C1 segment of cervical spinal cord (tissue), 14 donors: Measurements from ENCODE around the gene ABCC6.
A peak's percentile ranks its signal among the peaks of the same experiment; 100 is the strongest.
"Not testable (repeated sequence)": the region's sequence is repeated elsewhere in the genome, so short reads cannot be mapped to it uniquely, and the experiment has no call there.

Source experiments
- DNase-seq, 14 donors: peaks; one replicate each; lab custom pipeline; 2025; lab: John Stamatoyannopoulos, UW

The ABCC6 gene

DNA sequence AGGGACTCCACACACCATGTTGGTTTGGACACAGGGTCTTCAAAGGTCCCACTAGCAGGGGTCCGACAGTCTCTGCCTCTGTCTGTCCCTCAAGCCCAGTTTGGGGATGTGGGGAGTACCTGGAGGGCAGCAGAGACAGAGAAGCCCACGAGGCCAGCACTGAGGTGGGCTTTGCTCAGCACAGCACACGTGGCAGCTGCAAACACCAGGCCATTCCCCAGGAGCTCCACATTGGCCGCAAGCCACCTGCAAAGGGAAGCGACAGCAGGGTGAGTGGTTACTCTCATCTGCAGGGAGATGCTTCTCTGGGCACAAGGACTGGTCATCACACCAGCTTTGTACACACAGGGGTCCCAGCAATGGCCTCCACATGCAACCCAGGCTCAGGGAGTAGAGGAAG lies 62.0 kb downstream of the ABCC6 start:
- no peak for DNase-seq

DNA sequence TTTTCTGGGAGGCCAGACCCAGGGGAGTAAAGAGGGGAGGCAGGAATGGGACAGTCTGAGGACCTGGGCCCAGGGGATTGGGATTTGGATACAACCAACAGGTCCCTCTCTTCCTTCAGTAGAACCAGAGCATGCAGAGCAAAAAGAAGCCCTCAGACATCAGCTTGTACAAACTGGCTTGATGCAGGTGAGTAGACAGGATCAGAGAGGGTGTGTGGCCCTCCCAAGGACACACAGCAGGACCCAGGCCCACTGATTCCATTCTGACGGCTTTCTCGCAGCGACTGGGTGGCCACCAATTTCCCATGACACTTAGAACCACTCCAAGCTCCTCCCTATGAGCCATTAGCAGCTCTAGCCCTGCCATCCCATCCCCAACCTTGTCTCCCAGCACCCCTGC lies 63.6 kb downstream of the ABCC6 start:
- DNase-seq = no peak

DNA sequence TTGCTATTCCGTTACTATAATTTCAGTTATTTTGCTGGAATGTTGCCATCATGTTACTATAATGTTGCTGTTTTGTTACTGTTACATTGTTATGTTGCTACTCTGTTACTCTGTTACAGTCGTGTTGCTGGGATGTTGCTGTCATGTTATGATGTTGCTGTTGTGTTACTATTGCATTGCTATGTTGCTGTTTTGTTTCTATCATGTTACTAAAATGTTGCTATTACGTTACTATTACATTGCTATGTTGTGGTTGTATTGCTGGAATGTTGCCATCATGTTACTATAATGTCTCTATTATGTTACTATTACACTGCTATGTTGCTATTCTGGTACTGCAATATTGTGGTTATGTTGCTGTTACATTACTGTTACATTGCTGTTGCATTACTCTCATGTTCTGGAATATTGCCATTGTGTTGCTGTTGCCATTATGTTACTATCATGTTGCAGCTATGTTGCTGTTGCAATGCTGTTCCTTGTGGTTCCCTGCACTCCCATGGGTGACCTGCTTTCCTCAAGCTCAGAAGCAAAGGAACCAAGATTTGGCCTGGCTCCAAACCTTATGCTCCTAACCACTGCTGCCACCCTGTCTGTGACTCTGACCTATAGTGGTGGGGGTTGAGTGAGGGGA lies 64.4 kb downstream of the ABCC6 start:
- no peak for DNase-seq

DNA sequence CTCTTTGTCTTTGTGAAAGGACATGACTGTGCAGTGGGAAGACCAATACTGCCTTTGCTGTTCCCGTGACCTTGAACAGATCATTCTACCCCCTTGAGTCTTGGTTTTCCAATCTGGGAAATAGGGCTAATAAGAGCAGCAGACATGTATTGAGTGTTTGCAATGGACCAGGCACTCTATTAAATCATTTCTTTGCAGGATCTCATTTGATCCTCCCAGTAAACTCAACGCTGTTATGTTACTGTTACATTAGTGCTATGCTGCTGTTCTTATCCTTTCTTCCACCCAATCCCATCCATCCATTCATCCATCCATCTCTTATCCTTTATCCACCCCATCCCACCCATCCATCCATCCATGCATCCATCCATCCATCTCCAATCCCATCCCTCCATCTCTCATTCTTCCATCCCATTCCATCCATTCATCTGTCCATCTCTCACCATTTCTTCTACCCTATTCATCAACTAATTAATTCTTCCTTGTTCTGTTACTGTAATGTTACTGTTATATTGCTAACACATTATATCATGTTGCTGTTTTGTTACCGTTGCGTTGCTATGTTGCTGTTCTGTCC lies 65.1 kb downstream of the ABCC6 start:
- no peak for DNase-seq

DNA sequence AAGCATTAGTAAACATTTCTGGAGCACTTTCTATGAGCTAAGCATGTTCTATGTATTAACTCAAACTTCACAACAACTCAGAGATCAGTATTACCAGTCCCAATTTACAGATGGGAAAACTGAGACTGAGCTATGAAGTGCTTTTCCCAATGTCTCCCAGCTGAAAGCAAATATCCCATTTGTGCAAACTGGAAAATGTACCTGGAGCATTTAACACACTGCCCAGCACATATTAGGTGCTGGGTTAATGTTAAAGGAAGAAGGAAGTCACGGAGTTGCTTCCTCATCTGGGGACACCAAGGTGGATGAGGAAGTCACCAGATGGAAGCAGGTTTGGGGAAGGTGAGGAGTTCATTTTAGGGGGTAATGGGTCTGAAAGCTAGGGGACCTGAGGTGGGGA lies 66.1 kb downstream of the ABCC6 start:
- no peak for DNase-seq

DNA sequence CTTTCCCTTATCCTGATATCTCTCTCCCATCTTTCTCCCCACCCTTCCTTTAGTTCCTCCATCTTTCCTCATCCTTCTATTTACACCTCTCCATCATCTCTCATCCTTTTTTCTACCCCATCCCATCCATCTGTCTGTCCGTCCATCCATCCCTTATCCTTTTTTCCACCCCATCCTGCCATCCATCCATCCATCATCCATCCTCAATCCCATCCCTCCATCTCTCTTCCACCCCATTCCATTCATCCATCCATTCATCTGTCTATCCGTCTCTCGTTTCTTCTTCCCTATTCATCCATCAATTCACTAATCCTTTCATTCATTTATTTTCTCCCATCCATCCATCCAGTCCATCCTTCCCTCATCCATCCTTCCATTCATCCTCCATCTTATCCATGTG lies 68.1 kb downstream of the ABCC6 start:
- no peak for DNase-seq

DNA sequence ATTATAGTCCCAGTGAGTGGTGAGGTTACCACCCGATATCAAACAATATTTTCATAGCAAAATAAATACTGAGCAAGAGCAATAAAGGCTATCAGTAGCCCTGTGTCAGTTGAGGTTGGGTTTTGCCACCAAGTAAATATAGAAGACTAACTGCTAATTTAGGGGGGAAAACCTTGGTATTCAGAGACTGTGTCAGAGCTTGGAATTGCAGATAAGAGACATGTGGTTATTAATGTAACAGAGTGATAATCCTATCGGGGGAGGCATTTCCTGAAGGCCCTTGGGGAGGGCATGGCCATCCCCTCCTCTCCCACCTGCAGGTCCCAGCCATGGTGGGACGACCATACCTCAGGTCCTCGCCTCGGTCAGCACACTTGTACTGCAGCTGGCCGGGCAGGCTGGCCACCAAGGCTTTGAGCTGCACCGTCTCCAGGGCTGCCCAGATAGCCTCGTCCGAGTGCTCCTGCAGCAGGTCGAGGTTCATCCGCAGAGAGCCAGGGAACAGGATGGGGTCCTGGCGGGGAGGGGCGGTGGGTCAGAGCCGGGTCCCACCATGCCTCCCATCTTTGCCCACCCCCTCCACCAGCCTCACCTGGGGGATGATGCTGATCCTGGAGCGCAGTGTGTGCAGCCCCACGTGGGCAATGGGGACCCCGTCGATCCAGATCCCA lies 68.9 kb downstream of the ABCC6 start:
- DNase-seq = no peak

DNA sequence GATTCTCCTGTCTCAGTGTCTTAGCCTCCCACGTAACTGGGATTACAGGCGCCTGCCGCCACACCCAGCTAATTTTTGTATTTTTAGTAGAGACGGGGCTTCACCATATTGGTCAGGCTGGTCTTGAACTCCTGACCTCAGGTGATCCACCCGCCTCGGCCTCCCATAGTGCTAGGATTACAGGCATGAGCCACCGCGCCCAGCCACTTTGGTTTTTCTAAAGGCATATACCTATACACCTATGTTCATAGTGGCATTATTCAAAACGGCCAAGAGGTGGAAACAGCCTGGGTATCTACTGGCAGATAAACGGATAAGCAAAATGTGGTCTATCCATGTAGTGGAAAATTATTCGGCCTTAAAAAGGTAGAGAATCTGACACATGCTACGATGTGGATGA lies 70.3 kb downstream of the ABCC6 start:
- not testable (repeated sequence) for DNase-seq

DNA sequence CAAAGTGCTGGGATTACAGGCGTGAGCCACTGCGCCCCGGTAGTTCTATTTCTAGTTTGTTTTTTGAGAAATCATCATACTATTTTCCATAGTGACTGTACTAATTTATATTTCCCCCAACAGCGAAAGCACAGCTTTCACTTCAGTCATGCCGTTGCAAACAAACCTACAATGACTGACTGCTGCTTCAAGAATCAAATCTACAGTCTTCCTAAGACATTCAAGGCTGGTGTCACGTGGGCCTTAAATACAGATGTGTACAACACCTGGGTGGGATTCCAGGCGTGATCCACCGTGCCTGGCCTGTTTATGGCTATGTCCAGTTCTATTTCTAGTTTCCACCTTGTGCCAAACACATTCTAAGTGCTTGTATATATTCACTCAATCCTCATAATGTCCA lies 72.0 kb downstream of the ABCC6 start:
- DNase-seq = no peak

DNA sequence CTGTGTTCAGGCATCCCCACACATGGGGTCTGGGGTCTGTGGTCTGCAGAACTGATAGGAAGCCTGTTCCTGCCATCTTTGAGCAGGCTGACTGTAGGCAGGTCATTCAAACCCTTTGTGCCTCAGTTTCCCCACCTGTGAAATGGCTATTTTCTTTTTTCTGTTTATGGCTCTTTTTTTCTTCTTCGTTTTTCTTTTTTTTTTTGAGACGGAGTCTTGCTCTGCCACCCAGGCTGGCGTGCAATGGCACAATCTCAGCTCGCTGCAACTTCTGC lies 72.5 kb downstream of the ABCC6 start:
- DNase-seq = no peak

DNA sequence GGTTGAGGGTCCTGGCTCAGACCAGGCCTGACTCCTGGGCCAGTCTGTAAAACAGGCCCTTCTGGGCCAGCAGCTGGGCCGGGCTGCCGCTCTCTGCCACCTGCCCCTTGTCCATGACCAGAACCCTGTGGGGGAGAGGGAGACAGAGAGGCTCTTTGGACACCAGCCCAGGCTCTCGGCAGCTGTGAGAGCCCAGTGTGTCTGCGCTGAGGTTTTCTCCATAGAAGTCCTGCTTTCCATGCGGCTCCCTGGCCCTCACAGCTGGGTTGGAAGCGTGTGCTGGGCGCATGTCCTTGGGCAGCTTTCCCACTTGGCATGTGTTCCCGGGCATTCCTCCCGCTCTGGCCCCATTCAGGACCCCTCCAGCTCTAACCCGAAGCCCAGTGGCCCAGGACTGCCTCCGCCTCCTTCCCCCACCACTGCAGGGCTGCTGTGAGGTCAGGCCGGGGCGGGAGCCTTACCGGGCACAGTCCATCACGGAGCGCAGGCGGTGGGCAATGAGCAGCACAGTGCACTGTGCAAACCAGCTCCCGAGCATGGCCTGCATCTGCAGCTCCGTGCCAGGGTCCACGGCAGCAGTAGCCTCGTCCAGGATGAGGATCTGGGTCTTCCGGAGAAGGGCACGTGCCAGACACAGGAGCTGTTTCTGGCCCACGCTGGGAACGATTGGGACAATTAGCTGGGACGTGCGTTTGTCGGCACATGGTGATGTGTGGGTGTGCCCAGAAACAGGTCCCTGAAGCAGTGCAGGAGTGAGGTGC lies 73.0 kb downstream of the ABCC6 start:
- peak in 13 of 14 donors; percentile 19 to 88 (median 71) for DNase-seq

DNA sequence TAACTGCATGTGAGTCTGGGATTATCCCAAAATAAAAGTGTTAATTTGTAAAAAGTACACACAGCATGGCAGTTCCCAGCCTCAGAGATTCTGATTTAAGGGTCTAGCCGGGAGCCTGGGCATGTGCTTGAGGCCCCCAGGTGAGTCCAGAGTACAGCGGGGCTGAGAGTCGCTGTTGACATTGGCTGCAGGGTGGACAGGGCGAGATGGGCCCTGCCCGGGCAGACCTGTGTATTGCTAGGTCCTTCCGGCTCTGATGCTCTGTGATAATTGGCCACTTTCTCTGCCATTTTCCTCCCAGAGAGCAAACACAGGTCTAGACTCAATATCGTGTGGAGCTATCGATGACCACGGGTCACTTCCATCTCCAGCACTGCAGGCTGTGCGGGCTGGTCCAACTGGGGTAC lies 73.6 kb downstream of the ABCC6 start:
- no peak for DNase-seq

DNA sequence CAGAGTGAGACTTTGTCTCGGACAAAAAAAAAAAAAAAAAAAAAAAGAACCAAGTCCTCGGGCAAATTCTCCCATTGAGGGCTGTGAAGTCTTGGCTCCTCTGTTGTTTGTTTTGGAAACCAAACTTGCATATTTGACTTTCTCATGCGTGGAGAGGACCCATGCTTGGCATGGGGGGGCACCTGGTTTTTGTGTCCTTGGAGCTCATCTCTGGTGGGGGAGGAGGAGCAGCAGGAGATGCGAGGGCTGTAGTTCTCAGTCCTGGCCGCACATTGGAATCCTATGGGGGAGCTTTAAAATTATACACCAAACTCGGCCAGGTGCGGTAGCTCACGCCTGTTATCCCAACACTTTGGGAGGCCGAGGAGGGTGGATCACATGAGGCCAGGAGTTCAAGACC lies 74.5 kb downstream of the ABCC6 start:
- DNase-seq = no peak

DNA sequence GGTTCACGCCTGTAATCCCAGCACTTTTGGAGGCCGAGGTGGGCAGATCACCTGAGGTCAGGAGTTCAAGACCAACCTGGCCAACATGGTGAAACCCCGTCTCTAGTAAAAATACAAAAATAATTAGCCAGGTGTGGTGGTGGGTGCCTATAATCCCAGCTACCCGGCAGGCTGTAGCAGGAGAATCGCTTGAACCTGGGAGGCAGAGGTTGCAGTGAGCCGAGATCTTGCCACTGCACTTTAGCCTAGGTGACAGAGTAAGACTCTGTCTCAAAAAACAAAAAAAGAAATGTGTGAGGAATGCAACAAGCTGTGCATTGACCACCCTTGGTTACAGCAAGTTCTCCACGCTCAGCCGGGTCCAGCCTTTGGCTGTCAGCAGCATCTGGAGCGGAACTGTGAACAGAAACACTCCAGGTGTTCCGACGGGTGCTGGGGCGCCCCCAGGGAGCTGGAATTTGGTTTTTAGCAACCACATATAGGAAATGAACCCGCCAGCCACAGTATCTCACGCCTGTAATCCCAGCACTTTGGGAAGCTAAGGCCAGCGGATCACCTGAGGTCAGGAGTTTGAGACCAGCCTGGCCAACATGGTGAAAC lies 75.2 kb downstream of the ABCC6 start:
- not testable (repeated sequence) for DNase-seq

DNA sequence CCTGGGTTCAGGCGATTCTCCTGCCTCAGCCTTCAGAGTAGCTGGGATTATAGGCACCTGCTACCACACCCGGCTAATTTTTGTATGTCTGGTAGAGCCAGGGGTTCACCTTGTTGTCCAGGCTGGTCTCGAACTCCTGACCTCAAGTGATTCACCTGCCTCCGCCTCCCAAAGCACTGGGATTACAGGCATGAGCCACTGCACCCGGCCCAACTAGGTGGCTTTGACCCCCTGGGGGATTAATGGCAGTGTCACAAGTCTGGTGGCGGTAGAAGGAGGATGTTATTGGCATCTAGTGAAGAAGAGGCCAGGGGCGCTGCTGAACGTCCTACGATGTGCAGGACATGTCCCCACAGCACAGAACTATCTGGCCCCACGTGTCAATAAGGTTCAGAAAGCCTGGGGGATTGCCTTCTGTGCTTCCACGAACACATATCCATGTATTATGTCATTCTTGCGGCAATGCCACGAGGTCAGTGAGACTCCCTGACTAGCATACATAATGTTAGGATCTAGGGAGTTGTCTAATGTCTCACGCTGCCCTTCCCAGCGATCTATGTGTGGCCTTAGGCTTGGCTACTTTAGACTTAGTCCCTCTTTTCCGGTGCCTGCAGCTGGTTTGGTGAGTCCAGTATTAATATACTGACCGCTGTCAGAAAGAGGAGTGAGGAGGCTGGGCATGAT lies 75.8 kb downstream of the ABCC6 start:
- no peak for DNase-seq

DNA sequence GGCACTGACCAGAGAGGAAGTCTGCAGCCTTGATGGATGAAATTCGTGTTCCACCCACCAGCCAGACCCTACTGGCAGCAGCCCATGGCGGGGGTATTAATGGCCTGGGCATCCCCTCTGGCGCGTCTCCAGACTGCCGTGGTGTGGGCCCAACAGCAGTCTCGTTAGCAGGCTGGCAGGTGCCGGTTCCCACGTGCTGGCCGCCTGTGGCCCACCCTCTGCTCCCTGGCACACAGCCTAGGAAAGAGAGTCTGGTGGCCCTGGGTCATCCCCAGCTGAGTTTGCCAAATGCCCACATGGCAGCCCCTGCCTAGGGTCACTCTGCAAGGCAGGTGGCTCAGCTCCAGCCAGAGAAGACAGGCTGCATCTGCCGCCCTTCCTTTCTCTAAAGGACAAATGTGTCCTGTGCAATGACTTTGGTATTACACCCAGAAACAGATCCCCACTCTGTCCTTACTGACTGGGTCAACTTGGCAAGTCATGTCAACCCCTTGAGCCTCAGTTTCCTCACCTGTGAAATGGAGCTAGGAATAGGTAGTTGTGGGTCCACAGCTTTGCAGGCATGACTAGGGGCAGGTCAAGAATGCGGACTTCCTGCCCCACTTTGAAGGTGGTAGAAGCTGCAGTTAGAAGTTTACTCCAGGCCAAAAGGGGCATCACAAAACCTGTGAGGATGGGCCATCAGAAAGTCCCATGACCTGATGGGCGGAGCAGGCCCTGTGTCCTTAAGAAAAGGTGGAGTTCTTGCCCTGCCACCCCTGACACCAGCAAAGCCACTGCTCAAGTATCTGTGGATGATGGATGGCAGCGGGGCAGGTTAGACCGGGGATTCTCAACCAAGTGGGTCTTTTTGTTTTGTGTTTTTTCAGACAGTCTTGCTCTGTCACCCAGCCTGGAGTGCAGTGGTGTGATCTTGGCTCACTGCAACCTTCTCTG lies 76.6 kb downstream of the ABCC6 start:
- DNase-seq = peak in 1 of 14 donors; percentile 33

DNA sequence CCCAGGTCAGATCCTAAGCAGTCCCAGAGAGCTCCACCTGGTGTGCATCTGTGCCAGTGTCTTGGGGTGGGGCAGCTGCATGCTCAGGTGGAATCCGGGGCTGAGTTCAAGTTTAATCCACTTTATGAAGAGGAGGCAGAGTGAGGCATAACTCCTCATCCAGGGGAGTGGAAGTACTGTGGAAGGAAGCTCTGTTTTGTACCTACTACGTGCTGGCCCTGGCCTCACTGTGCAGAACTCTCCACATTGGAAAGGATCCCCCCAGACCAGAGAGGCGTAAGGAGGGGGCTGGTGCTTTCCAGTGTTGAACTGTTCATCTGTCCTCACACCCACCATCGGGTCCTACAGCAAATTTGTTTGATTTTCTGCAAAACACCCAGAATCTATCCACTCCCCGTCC lies 78.0 kb downstream of the ABCC6 start:
- DNase-seq = no peak

DNA sequence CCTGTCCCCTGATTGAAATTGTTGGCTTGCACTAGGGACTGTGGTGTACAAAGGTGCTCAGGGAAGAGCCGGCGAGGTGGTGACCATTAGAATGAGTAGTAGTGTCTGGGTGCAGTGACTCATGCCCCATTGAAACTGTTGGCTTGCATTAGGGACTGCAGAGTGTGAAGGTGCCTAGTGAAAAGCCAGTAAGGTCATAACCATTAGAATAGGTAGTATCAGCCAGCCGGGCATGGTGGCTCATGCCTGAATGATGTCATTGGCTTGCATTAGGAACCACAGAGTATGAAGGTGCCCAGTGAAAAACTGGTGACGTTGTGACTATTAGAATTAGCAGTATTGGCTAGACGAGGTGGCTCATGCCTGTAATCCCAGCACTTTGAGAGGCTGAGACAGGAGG lies 78.9 kb downstream of the ABCC6 start:
- no peak for DNase-seq

DNA sequence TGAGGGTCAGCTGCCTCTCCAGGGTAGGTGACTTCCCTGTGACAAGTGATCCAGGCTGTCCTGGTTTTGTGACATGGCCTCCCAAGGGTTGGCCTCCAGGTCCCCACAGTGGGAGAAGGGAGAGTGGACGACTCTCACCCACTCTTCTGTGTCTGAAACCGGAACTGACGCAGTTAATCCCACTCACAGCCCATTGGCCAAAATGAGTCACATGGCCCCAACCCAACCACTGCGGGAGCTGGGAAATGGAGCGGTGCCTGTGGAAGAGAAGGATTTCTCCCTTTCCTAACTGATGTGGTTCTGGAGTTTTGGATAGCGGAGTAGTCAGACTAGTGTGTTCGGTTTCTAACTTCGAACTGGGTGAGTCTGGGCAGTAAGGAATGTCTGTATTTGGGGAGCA lies 79.4 kb downstream of the ABCC6 start:
- DNase-seq = no peak

DNA sequence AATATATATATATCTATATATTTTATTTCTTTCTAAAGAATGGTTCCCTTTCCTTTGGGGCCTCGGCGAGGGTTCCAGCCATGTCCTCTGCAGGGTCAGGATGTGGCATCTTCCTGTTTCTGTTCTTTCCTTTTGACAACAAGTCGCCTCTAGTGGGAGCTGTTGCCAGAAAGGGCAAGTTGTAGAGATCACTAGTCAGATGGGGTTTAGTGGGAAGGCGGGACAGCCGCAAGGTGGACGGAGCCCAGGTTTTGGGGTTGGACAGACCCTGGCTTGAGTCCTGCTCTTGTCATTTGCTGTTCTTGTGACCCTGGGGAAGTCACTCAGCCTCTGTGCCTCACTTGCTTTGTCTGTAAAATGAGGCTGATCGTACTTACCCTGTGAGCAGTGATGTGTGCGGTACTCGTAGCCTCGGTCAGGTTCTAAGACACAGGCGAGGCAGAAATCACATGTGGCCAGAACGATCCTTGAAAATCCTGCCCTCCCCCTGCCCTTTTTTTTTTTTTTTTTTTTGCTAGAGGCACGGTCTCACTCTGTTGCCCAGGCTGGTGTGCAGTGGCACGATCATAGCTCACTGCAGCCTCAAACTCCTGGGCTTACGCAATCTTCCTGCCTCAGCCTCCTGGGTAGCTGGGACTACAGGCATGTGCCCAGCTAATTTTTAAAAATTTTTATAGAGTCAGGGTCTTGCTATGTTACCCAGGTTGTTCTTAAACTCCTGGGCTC lies 80.1 kb downstream of the ABCC6 start:
- no peak for DNase-seq
